HepG2 (cell line): ENCODE results near the gene GPSM1. TPM values are rescaled to one million over a fixed set of nuclear protein-coding genes. Genes with fewer than 3 reads are reported as not detected.
A peak's percentile ranks its signal among the peaks of the same experiment; 100 is the strongest.

Experiments used
- CC2D1A ChIP-seq: sonication (generic); formaldehyde crosslinking; IDR thresholded peaks from 2 replicates; pipeline ENCODE4 v1.8.1; 2023; ENCODE audit warnings: mild to moderate bottlenecking, missing genetic modification reagents
- HNRNPUL1 ChIP-seq: fragments of 200-400 bp; formaldehyde crosslinking; IDR thresholded peaks from 2 replicates; pipeline ENCODE4 v1.6.1; 2017; ENCODE audit warnings: low read depth, mild to moderate bottlenecking, low read length, moderate library complexity
- KLF6 ChIP-seq: IDR thresholded peaks from 2 replicates; pipeline ENCODE4 v1.8.0; 2016; ENCODE audit warnings: missing biosample characterization, missing genetic modification reagents
- PPARG ChIP-seq: conservative IDR thresholded peaks from 2 replicates; pipeline ENCODE4 v1.6.1; 2016; ENCODE audit warnings: missing biosample characterization, missing genetic modification reagents
- SP5 ChIP-seq: IDR thresholded peaks from 2 replicates; pipeline ENCODE4 v1.6.1; 2016; ENCODE audit warnings: low read depth, borderline replicate concordance
- SRF ChIP-seq: IDR thresholded peaks from 2 replicates; pipeline ENCODE4 v1.6.1; 2011; ENCODE audit warnings: mild to moderate bottlenecking, low read depth, low read length, moderate library complexity
- STAG1 ChIP-seq: sonication (generic); formaldehyde crosslinking; IDR thresholded peaks from 2 replicates; pipeline ENCODE4 v1.4.0; 2020; ENCODE audit warnings: missing genetic modification reagents
- TAF15 ChIP-seq: fragments of 200-400 bp; formaldehyde crosslinking; IDR thresholded peaks from one replicate; pipeline ENCODE4 v1.6.1; 2018; ENCODE audit warnings: mild to moderate bottlenecking, low read depth, low read length; ENCODE audit not compliant: poor library complexity, severe bottlenecking
- TEAD2 ChIP-seq: sonication (generic); formaldehyde crosslinking; IDR thresholded peaks from 2 replicates; pipeline ENCODE4 v1.9.0; 2021; ENCODE audit warnings: missing genetic modification reagents
- ZFP62 ChIP-seq: sonication (generic); formaldehyde crosslinking; IDR thresholded peaks from 2 replicates; pipeline ENCODE4 v1.4.0; 2020; ENCODE audit warnings: missing genetic modification reagents
- ZNF282 ChIP-seq: fragments of 450-650 bp; IDR thresholded peaks from 2 replicates; pipeline ENCODE4 v1.6.1; 2018; ENCODE audit not compliant: partially characterized antibody
- ZNF367 ChIP-seq: sonication (generic); formaldehyde crosslinking; IDR thresholded peaks from 2 replicates; pipeline ENCODE4 v1.4.0; 2020; ENCODE audit warnings: missing genetic modification reagents, borderline replicate concordance
- ZNF441 ChIP-seq: sonication (generic); formaldehyde crosslinking; IDR thresholded peaks from 2 replicates; pipeline ENCODE4 v1.7.0; 2021; ENCODE audit warnings: missing genetic modification reagents, borderline replicate concordance
- ZNF451 ChIP-seq: sonication (generic); formaldehyde crosslinking; IDR thresholded peaks from 2 replicates; pipeline ENCODE4 v1.5.0; 2020; ENCODE audit warnings: mild to moderate bottlenecking, missing genetic modification reagents
- ZNF777 ChIP-seq: sonication (generic); formaldehyde crosslinking; IDR thresholded peaks from 2 replicates; pipeline ENCODE4 v1.4.0; 2020; ENCODE audit warnings: missing genetic modification reagents
- ZNF816 ChIP-seq: sonication (generic); formaldehyde crosslinking; IDR thresholded peaks from 2 replicates; pipeline ENCODE4 v1.8.0; 2022; ENCODE audit warnings: missing genetic modification reagents, mild to moderate bottlenecking, borderline replicate concordance
- polyA plus RNA-seq, 8 experiments: library from polyadenylated mRNA; depleted of rRNA in 3 of 8; stranded (reverse) in 7 of 8; unstranded in 1 of 8; fragments of >200 nt; fragmentation: Illumina TruSeq in 4 of 8; extraction: Trizol in 4 of 8; gene quantifications; 2 replicates each; pipeline versions ENCODE4 v1.2.1 to v1.2.3, GENCODE V29; 2011 to 2016; ENCODE audit warnings: low read depth in 4 of 8, missing spikeins in 1 of 8, mixed read lengths in 1 of 8; ENCODE audit not compliant: insufficient read depth in 1 of 8
- total RNA-seq, 5 experiments: library from RNA; depleted of rRNA; stranded (reverse); fragments of >200 nt; fragmentation: Illumina TruSeq; extraction: Trizol; gene quantifications; 2 replicates each; pipeline ENCODE4 v1.2.3, GENCODE V29; 2016; ENCODE audit warnings: low read depth in 1 of 5
- TF ChIP-seq, protein P1 (sequence below): sonication (generic); formaldehyde crosslinking; IDR thresholded peaks from 2 replicates; pipeline ENCODE4 v1.4.0; 2020; ENCODE audit warnings: missing genetic modification reagents, borderline replicate concordance
- TF ChIP-seq, protein P2 (sequence below): sonication (generic); formaldehyde crosslinking; IDR thresholded peaks from 2 replicates; pipeline ENCODE4 v1.4.0; 2020; ENCODE audit warnings: missing genetic modification reagents
- TF ChIP-seq, protein P3 (sequence below): sonication (generic); formaldehyde crosslinking; IDR thresholded peaks from 2 replicates; pipeline ENCODE4 v1.4.0; 2020; ENCODE audit warnings: missing genetic modification reagents
- TF ChIP-seq, protein P4 (sequence below): sonication (generic); formaldehyde crosslinking; IDR thresholded peaks from 2 replicates; pipeline ENCODE4 v1.5.1; 2020; ENCODE audit warnings: missing genetic modification reagents, mild to moderate bottlenecking, borderline replicate concordance

GPSM1 gene
- total and polyA plus RNA-seq, 2 of the 13 experiments (the other 11 are each of a cell fraction or from before 2014, with no cell fraction given): 1.0 to 2.4 TPM

DNA sequence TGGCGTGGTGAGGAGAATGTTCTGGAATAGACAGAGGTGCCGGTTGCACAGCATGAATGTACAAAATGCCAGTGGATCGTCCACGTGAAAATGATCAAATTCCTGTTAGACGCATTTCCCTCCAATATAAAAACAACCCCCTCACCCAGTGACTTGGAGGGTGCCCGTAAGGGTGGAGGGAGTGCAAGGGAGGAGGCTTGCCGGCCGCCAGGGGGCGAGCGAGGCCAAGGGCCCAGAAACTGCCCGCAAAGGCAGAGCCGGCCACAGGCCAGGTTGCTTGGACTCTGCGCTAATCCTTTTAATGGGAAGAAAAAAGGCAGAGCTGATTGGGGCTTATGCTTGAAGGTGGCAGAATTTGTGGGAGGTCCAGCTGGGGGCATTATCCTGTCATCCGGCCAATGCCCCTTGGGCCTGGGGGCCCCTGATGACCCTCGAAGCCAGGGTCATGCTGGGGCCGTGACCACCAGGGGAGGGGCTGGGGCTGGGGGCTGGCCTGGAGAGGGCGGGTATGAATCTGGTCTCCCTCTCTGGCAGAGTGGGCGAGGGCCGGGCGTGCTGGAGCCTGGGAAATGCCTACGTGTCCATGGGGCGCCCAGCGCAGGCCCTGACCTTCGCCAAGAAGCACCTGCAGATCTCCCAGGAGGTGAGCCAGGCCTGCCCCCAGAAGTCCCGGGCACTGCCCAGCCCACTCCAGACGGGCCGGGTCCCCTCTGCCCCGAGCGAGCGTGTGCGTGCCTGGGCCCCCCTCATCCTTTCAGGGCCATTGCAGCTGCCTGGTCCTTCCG lies 12.0 kb downstream of the GPSM1 start (continued):
- TF ChIP-seq, protein P1, sequence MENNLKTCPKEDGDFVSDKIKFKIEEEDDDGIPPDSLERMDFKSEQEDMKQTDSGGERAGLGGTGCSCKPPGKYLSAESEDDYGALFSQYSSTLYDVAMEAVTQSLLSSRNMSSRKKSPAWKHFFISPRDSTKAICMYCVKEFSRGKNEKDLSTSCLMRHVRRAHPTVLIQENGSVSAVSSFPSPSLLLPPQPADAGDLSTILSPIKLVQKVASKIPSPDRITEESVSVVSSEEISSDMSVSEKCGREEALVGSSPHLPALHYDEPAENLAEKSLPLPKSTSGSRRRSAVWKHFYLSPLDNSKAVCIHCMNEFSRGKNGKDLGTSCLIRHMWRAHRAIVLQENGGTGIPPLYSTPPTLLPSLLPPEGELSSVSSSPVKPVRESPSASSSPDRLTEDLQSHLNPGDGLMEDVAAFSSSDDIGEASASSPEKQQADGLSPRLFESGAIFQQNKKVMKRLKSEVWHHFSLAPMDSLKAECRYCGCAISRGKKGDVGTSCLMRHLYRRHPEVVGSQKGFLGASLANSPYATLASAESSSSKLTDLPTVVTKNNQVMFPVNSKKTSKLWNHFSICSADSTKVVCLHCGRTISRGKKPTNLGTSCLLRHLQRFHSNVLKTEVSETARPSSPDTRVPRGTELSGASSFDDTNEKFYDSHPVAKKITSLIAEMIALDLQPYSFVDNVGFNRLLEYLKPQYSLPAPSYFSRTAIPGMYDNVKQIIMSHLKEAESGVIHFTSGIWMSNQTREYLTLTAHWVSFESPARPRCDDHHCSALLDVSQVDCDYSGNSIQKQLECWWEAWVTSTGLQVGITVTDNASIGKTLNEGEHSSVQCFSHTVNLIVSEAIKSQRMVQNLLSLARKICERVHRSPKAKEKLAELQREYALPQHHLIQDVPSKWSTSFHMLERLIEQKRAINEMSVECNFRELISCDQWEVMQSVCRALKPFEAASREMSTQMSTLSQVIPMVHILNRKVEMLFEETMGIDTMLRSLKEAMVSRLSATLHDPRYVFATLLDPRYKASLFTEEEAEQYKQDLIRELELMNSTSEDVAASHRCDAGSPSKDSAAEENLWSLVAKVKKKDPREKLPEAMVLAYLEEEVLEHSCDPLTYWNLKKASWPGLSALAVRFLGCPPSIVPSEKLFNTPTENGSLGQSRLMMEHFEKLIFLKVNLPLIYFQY (CRISPR knock-in tag): 0 out of 2 replicates have a peak, but pooled peaks have one; percentile 43
- TF ChIP-seq ZNF367 (CRISPR knock-in tag): no peak
- TF ChIP-seq TAF15: no peak
- TF ChIP-seq PPARG (CRISPR knock-in tag): no peak
- no peak for TF ChIP-seq ZNF816 (CRISPR knock-in tag)
- no peak for TF ChIP-seq ZNF451
- TF ChIP-seq STAG1 (CRISPR knock-in tag): peak; percentile 87
- TF ChIP-seq, protein P2, sequence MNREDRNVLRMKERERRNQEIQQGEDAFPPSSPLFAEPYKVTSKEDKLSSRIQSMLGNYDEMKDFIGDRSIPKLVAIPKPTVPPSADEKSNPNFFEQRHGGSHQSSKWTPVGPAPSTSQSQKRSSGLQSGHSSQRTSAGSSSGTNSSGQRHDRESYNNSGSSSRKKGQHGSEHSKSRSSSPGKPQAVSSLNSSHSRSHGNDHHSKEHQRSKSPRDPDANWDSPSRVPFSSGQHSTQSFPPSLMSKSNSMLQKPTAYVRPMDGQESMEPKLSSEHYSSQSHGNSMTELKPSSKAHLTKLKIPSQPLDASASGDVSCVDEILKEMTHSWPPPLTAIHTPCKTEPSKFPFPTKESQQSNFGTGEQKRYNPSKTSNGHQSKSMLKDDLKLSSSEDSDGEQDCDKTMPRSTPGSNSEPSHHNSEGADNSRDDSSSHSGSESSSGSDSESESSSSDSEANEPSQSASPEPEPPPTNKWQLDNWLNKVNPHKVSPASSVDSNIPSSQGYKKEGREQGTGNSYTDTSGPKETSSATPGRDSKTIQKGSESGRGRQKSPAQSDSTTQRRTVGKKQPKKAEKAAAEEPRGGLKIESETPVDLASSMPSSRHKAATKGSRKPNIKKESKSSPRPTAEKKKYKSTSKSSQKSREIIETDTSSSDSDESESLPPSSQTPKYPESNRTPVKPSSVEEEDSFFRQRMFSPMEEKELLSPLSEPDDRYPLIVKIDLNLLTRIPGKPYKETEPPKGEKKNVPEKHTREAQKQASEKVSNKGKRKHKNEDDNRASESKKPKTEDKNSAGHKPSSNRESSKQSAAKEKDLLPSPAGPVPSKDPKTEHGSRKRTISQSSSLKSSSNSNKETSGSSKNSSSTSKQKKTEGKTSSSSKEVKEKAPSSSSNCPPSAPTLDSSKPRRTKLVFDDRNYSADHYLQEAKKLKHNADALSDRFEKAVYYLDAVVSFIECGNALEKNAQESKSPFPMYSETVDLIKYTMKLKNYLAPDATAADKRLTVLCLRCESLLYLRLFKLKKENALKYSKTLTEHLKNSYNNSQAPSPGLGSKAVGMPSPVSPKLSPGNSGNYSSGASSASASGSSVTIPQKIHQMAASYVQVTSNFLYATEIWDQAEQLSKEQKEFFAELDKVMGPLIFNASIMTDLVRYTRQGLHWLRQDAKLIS: no peak
- TF ChIP-seq SRF: no peak
- TF ChIP-seq, protein P3, sequence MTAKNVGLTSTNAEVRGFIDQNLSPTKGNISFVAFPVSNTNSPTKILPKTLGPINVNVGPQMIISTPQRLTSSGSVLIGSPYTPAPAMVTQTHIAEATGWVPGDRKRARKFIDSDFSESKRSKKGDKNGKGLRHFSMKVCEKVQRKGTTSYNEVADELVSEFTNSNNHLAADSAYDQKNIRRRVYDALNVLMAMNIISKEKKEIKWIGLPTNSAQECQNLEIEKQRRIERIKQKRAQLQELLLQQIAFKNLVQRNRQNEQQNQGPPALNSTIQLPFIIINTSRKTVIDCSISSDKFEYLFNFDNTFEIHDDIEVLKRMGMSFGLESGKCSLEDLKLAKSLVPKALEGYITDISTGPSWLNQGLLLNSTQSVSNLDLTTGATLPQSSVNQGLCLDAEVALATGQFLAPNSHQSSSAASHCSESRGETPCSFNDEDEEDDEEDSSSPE (CRISPR knock-in tag): no peak
- TF ChIP-seq, protein P4, sequence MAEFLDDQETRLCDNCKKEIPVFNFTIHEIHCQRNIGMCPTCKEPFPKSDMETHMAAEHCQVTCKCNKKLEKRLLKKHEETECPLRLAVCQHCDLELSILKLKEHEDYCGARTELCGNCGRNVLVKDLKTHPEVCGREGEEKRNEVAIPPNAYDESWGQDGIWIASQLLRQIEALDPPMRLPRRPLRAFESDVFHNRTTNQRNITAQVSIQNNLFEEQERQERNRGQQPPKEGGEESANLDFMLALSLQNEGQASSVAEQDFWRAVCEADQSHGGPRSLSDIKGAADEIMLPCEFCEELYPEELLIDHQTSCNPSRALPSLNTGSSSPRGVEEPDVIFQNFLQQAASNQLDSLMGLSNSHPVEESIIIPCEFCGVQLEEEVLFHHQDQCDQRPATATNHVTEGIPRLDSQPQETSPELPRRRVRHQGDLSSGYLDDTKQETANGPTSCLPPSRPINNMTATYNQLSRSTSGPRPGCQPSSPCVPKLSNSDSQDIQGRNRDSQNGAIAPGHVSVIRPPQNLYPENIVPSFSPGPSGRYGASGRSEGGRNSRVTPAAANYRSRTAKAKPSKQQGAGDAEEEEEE (CRISPR knock-in tag): no peak
- no peak for TF ChIP-seq TEAD2
- no peak for TF ChIP-seq ZFP62 (CRISPR knock-in tag)
- TF ChIP-seq HNRNPUL1: no peak
- no peak for TF ChIP-seq ZNF441 (CRISPR knock-in tag)
- no peak for TF ChIP-seq ZNF777
- TF ChIP-seq SP5 (CRISPR knock-in tag): no peak
- no peak for TF ChIP-seq ZNF282
- no peak for TF ChIP-seq KLF6
- no peak for TF ChIP-seq CC2D1A (CRISPR knock-in tag)
